ENCODE data around the gene CFAP157.

GRCh38 chr9:127712867-127713266 lies 6.1 kb downstream of the CFAP157 start:
- no peak for TF ChIP-seq GATA3 (IDR thresholded peaks at IDR 0.05; ENCODE audit: low read depth, low read length)
- no peak for TF ChIP-seq GATA2 (IDR thresholded peaks at IDR 0.05; ENCODE audit: low read depth, low read length)
